ENCODE data around the gene UTP18. TPM values are rescaled to one million over a fixed set of nuclear protein-coding genes. Genes with fewer than 3 reads are reported as not detected.

Gene UTP18
- total and polyA plus RNA-seq, 9 of the 15 experiments (the other 6 are each of a cell fraction or from before 2014, with no cell fraction given): 31.1 to 99.2 (median 66.7) TPM

GRCh38 chr17:51260237-51261023, at the start of gene UTP18 (continued):
- TF ChIP-seq AFF4 (CRISPR knock-in tag; IDR thresholded peaks at IDR 0.05): peak; percentile 80; the same call in 1 of the 2 replicates
- TF ChIP-seq SREBF1 (IDR thresholded peaks at IDR 0.05; ENCODE audit: borderline replicate concordance, low read depth, low read length): peak; percentile 88; the same call in 1 of the 2 replicates
- peak; percentile 90 for TF ChIP-seq ELF1 (tag; IDR thresholded peaks at IDR 0.05)
- TF ChIP-seq RBM34 (IDR thresholded peaks at IDR 0.05; ENCODE audit: borderline replicate concordance, insufficient read depth, low read length): no peak
- no peak for TF ChIP-seq ZNF79 (CRISPR knock-in tag; IDR thresholded peaks at IDR 0.05; ENCODE audit: low read depth)
- peak; percentile 95 for TF ChIP-seq ZFX (CRISPR knock-in tag; IDR thresholded peaks at IDR 0.05)
- TF ChIP-seq POLR2A (conservative IDR thresholded peaks at IDR 0.05): peak; percentile 82
- peak; percentile 91 for TF ChIP-seq EP400 (IDR thresholded peaks at IDR 0.05)
- no peak for TF ChIP-seq SMARCB1 (IDR thresholded peaks at IDR 0.05; ENCODE audit: insufficient read length, low read depth)
- no peak for TF ChIP-seq MCM3 (IDR thresholded peaks at IDR 0.05)
- TF ChIP-seq NCOA1 (IDR thresholded peaks at IDR 0.05; ENCODE audit: low read depth): peak; percentile 79
- TF ChIP-seq CHD1 (IDR thresholded peaks at IDR 0.05; ENCODE audit: low read length): no peak
- peak; percentile 4; the same call in 1 of the 2 replicates for TF ChIP-seq SOX6 (IDR thresholded peaks at IDR 0.05)
